T-helper 1 cell treated with Interleukin-12 subunit alpha and Interleukin-12 subunit beta and Interleukin-4 antibody, amounts not matched to agents 30 μg/mL and 1 μg/mL, for 36 hours (primary cell): ENCODE measurements around the gene ADCY7.

Source experiments
- H3K27ac Mint-ChIP-seq: one replicate; pipeline ENCODE4 v1.8.0; 2021; ENCODE audit warnings: mild to moderate bottlenecking, mixed read lengths
- H3K27me3 Mint-ChIP-seq: one replicate; pipeline ENCODE4 v1.8.0; 2021; ENCODE audit warnings: low read depth, mixed read lengths
- H3K36me3 Mint-ChIP-seq: one replicate; pipeline ENCODE4 v1.8.0; 2021; ENCODE audit warnings: low read depth, mixed read lengths
- H3K4me1 Mint-ChIP-seq: one replicate; pipeline ENCODE4 v1.8.0; 2021; ENCODE audit warnings: low read depth, mixed read lengths
- H3K4me3 Mint-ChIP-seq: one replicate; pipeline ENCODE4 v1.8.0; 2021; ENCODE audit warnings: mild to moderate bottlenecking, moderate library complexity, mixed read lengths
- H3K9me3 Mint-ChIP-seq: one replicate; pipeline ENCODE4 v1.8.0; 2021; ENCODE audit warnings: mixed read lengths

ADCY7 gene

DNA sequence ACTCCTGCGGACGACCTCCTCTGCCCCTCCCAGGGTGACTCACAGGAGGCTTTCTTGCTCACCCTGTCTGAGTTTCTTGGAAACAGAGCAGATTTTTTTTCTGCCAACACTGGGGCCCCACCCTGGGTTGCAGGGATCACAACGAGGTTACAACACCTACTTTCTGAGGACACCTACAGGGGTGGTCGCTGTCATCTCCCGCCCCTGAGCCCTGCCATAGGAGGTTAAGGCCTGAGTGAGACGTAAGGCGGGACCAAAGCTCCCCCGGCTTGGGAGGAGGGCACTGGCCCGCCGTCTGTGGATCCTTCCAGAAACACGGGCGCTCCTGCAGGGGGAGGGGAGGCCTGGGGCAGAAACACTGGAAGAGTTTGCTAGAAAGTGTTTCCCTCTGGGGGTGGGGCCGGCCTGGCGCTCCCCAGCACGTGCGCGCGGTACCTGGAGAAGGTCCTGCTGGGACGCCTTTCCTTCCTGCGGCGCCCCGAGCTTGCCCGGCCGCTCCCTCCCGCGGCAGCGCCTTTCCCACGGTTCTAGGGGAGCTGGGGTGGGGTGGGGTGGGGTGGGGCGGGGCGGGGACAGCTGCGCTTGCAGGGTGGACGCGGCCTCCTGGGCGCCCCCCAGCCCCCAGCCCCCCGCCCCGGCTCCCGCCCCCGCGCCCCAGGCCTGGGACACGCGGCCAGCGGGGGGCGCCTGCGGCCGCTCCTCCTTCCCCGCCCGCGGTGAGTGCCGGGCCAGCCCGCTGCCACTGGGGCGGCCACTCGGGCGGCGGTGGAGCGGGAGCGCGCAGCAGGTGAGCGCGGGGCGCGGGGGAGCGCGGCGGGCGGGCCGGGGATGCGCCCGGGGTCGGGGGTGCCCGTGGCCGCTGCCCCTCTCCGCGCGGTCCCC lies 20.7 kb upstream of the ADCY7 start:
- Mint-ChIP-seq H3K36me3 (no peaks in the 10 kb centered on the region), H3K27me3 (peaks cover 14% of the 10 kb centered on the region), H3K9me3 (no peaks in the 10 kb centered on the region), H3K4me3 (peak overlapping the region; percentile 79), H3K4me1 (peaks cover 17% of the 10 kb centered on the region), H3K27ac (peak overlapping the region; percentile 63)

DNA sequence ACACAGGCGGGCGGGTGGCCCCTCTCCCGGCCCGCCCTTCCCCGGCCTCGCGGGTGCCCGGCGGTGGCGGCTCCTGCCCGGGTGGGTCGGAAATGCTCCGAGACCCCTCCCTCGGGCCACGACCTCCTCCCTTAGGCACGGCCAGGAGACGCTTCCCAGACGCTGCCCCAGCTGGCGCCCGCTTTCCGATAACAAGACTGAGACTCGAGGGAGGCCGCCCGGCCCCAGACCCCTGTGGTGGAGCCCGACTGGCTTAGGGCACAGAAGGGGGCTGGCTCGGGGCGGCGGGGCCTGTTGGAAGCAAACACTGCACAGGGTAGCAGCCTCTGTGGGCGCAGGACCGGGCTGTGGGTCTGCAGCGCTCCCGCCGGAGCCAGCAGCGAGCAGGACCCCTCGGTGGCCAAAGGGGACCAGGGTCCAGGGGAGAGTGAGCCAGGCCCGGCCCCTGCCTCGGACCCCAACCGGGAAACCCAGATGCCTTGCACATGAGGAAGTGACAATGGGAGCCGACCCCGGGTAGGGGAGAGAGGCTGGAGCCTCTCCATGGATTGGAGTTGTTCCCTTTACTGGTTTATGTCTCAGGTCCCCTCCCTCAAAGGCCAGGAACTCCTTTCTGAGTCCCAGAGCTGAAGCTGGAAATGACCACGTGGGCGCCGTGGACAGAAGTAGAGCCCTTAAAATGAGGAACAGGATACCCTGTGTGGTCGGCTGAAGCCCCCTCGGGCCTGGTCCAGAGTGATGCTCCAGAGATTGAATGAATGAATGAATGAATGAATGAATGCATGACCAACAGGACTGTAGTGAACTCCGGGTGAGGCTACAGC lies 19.8 kb upstream of the ADCY7 start:
- peak overlapping the region; percentile 75 for H3K4me3 Mint-ChIP-seq
- no peaks in the 10 kb centered on the region for H3K9me3 Mint-ChIP-seq
- no peaks in the 10 kb centered on the region for H3K36me3 Mint-ChIP-seq
- peak overlapping the region; percentile 17 for H3K27ac Mint-ChIP-seq
- peaks cover 17% of the 10 kb centered on the region for H3K4me1 Mint-ChIP-seq
- peaks cover 7% of the 10 kb centered on the region for H3K27me3 Mint-ChIP-seq

GRCh38 chr16:50247123-50247905 lies 19.0 kb upstream of the ADCY7 start:
- Mint-ChIP-seq H3K27me3 (peaks cover 7% of the 10 kb centered on the region), H3K4me3 (peak overlapping the region; percentile 75), H3K27ac (peak overlapping the region; percentile 57), H3K4me1 (peaks cover 17% of the 10 kb centered on the region), H3K36me3 (no peaks in the 10 kb centered on the region), H3K9me3 (no peaks in the 10 kb centered on the region)

- Mint-ChIP-seq H3K36me3 (no peaks in the 10 kb centered on the region), H3K4me1 (peaks cover 17% of the 10 kb centered on the region), H3K4me3 (peak overlapping the region; percentile 74), H3K27me3 (peaks cover 2% of the 10 kb centered on the region), H3K27ac (peak overlapping the region; percentile 57), H3K9me3 (no peaks in the 10 kb centered on the region)
Observed at GRCh38 chr16:50247906-50248608, 18.3 kb upstream of the ADCY7 start.

GRCh38 chr16:50248845-50249244 lies 17.5 kb upstream of the ADCY7 start:
- peaks cover 2% of the 10 kb centered on the region for H3K27me3 Mint-ChIP-seq
- no peak overlapping the region for H3K27ac Mint-ChIP-seq
- peaks cover 19% of the 10 kb centered on the region for H3K4me1 Mint-ChIP-seq
- H3K9me3 Mint-ChIP-seq: no peaks in the 10 kb centered on the region
- no peaks in the 10 kb centered on the region for H3K36me3 Mint-ChIP-seq
- H3K4me3 Mint-ChIP-seq: no peak overlapping the region

DNA sequence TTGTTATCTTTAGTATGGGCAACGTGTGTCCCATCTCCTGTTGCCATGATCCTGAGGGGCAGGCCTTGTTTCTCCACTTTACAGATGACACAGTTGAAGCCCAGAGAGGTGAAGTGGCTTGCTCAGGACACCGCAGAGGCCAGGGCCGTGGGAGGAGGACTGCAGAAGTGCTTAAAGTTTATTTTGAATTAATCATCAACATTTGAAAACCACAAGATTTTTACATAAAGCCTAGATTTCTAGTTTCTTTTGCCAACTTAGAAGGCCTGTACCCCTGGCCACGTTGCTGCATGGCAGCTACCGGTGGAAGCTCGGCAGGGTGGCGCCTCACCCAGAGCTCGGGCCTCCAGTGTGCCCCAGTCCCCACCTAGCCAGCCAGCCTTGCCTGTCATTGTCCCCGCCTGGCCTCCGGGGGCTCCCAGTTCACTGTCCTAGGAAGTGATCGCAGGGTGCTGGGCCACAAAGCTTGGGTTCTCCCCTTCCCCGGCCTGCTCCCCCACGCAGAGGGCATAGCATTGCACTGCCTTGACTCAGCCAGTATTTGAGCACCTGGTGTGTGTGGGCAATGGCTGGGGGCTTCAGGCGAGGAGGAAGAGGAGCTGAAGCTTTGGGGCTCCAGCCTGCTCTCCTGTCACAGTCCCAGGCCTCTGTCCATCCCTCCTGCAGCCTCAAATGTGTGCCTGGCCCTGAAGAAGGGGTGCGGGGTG lies 14.8 kb upstream of the ADCY7 start:
- no peak overlapping the region for H3K27ac Mint-ChIP-seq
- H3K36me3 Mint-ChIP-seq: peaks cover 3% of the 10 kb centered on the region
- peaks cover 14% of the 10 kb centered on the region for H3K4me1 Mint-ChIP-seq
- H3K9me3 Mint-ChIP-seq: no peaks in the 10 kb centered on the region
- H3K27me3 Mint-ChIP-seq: peaks cover 19% of the 10 kb centered on the region
- H3K4me3 Mint-ChIP-seq: no peak overlapping the region

DNA sequence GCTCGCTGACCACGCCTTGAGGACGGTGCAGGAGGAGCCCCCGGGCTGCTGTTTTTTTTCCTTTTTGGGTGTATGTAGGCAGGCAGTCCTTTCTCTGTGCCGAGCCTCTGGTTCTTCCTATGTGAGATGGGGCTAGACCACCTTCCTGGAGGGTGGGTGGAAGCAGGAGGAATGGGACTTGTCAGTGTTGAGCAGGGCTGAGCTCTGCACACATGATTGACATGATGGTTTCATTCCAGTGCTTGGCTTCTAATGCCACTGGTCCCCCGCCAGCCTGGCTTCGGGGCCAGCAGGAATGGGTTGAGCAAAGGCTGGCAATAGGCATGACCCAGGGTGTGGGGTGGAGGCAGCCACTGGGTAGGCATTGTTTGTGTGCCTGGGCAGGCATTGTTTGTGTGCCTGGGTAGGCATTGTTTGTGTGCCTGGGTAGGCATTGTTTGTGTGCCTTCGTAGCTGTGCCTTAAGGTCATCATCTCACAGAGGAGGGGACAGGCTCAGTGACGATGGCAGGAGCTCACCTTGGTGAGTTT lies 14.2 kb upstream of the ADCY7 start:
- Mint-ChIP-seq H3K9me3 (no peaks in the 10 kb centered on the region), H3K27ac (no peak overlapping the region)

DNA sequence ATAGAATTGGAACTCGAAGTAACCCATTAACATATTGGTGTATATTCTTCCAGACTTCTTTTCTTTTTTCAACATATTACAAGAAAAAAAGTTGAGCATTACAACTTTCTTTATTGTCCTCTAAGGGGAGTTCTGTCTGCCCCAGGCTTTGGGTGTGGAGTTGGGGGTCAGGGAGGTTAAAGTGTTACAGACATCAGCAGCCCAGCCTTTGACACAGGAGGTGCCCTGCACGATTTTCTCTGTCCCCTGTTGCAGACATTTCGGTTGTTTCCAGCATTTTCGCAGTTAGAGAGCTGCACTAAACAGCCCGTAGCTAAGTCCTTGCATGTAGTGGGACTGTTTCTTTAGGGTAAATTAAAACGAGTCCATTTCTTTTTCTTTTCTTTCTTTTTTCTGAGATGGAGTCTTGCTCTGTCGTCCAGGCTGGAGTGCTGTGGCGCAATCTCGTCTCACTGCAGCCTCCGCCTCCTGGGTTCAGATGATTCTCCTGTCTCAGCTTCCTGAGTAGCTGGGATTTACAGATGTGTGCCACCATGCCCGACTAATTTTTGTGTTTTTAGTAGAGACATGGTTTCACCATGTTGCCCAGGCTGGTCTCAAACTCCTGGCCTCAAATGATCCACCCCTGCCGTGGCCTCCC lies 13.4 kb upstream of the ADCY7 start:
- peaks cover 3% of the 10 kb centered on the region for H3K36me3 Mint-ChIP-seq
- H3K9me3 Mint-ChIP-seq: no peaks in the 10 kb centered on the region
- H3K27me3 Mint-ChIP-seq: peaks cover 26% of the 10 kb centered on the region
- H3K27ac Mint-ChIP-seq: no peak overlapping the region
- H3K4me3 Mint-ChIP-seq: no peak overlapping the region
- peaks cover 7% of the 10 kb centered on the region for H3K4me1 Mint-ChIP-seq

More for the DNA sequence above, 14.2 kb upstream of the ADCY7 start:
- Mint-ChIP-seq H3K27me3 (peaks cover 26% of the 10 kb centered on the region), H3K36me3 (peaks cover 3% of the 10 kb centered on the region), H3K4me1 (peaks cover 10% of the 10 kb centered on the region), H3K4me3 (no peak overlapping the region)

DNA sequence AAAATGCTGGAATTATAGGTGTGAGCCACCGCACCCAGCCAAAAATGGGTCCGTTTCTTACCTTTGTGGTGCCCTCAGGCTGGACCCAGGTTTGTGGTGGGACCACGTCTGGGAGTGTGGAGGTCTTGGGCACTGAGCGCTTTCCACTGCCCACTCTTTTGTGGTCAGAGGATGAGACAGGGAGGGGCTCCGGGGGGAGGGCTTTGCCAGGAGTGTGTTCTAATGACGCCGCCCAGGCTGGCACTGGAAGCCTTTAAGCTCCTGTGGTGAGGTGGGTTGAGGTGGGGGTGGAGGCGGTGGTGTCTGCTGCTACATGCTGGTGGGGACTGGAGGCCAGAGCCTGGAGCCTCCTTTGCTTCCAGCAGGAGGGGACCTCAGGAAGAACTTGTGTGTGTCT lies 12.8 kb upstream of the ADCY7 start:
- H3K9me3 Mint-ChIP-seq: no peaks in the 10 kb centered on the region
- no peak overlapping the region for H3K27ac Mint-ChIP-seq
- peaks cover 26% of the 10 kb centered on the region for H3K27me3 Mint-ChIP-seq
- no peak overlapping the region for H3K4me3 Mint-ChIP-seq
- H3K36me3 Mint-ChIP-seq: peaks cover 3% of the 10 kb centered on the region
- peaks cover 7% of the 10 kb centered on the region for H3K4me1 Mint-ChIP-seq

DNA sequence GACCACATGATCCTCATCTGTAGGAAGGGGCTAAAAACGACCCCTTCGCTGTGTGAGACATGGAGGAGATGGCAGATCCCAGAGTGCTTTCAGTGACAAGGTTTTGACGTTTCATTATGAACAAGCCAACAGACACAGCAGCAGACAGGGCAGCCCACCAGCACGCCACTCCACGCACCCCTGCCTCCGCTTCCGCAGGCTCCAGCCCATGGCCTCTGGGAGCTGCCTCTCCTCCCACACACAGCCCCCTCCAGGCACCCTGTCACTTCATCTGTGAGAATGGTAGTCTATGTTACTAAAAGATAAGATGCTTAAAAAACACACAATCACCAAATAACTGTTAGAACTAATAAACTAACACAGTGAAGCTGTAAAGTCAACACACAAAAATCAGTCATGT lies 12.3 kb upstream of the ADCY7 start:
- peaks cover 5% of the 10 kb centered on the region for H3K4me1 Mint-ChIP-seq
- no peaks in the 10 kb centered on the region for H3K9me3 Mint-ChIP-seq
- no peak overlapping the region for H3K4me3 Mint-ChIP-seq
- H3K27me3 Mint-ChIP-seq: peaks cover 30% of the 10 kb centered on the region
- H3K27ac Mint-ChIP-seq: no peak overlapping the region
- H3K36me3 Mint-ChIP-seq: peaks cover 3% of the 10 kb centered on the region

- Mint-ChIP-seq H3K9me3 (no peaks in the 10 kb centered on the region), H3K4me1 (peaks cover 7% of the 10 kb centered on the region), H3K27ac (no peak overlapping the region), H3K27me3 (peaks cover 38% of the 10 kb centered on the region), H3K36me3 (peaks cover 3% of the 10 kb centered on the region), H3K4me3 (no peak overlapping the region)
Observed at GRCh38 chr16:50255538-50255937, 10.8 kb upstream of the ADCY7 start.

DNA sequence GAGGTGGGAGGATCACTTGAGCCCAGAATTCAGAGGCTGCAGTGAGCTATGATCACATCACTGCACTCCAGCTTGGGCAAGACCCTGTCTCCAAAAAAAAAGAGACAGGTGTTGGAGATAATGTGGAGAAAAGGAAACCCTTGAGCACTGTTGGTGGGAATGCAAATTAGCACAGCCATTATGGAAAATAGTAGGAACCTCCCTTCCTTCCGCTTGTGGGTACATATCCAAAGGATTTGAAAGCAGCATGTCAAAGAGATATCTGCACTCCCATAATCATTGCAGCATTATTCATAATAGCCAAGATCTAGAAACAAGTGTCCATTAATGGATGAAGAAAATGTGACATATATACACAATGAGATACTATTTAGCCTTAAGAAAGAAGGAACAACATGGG lies 9.7 kb upstream of the ADCY7 start:
- Mint-ChIP-seq H3K4me1 (peaks cover 10% of the 10 kb centered on the region), H3K27ac (no peak overlapping the region), H3K9me3 (no peaks in the 10 kb centered on the region), H3K36me3 (peaks cover 3% of the 10 kb centered on the region), H3K27me3 (peaks cover 39% of the 10 kb centered on the region), H3K4me3 (no peak overlapping the region)

DNA sequence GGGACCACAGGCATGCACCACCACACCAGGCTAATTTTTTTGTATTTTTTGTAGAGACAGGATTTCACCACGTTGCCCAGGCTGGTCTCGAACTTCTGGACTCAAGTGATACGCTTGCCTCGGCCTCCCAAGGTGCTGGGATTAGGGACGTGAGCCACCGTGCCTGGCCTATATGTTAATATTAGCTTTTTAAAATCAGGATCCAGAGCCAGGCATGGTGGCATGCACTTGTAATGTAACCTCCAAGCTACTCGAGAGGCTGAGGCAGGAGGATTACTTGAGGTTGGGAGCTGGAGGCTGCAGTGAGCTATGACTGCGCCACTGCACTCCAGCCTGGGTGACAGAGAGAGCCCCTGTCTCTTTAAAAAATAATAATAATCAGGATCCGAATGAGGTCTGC lies 8.5 kb upstream of the ADCY7 start:
- H3K4me3 Mint-ChIP-seq: no peak overlapping the region
- H3K9me3 Mint-ChIP-seq: no peaks in the 10 kb centered on the region
- H3K4me1 Mint-ChIP-seq: peaks cover 13% of the 10 kb centered on the region
- H3K36me3 Mint-ChIP-seq: peaks cover 3% of the 10 kb centered on the region
- H3K27ac Mint-ChIP-seq: no peak overlapping the region
- peaks cover 39% of the 10 kb centered on the region for H3K27me3 Mint-ChIP-seq
